ENCODE measurements around the gene DDX47. TPM values are rescaled to one million over a fixed set of nuclear protein-coding genes. Genes with fewer than 3 reads are reported as not detected.

DDX47 gene
- total RNA-seq, 5 donors from 2014 or later (not counting 1 experiment from before 2014, with no cell fraction given) = 60.4 to 141 (median 69.8) TPM

DNA sequence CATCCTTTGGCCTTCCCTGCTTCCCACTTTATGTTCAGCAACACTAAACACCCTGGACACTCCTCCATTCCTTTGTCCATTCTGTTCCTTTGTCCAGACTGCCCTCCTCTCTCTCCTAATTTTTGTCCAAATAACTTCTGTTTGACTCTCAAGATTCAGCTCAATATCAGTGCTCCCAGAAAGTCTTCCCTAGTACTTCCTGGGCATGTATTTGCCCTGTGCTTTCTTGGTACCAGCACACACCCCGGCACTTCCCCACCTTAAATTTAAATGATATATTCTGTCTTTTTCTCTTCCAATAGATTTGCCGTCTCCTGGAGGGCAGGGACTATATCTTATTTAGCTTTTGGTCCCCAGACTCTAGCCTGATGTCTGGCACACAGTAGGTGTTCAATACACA lies 34.1 kb upstream of the DDX47 start:
- Histone ChIP-seq H3K4me1 (ENCODE audit: control insufficient read depth in 1 of 2, extremely low read depth in 1 of 2, insufficient read depth in 2 of 2, low read length in 2 of 2) (no peaks in the 10 kb centered on the region), H3K4me3 (ENCODE audit: control insufficient read depth in 1 of 2, extremely low read depth in 1 of 2, low read length in 1 of 2) (no peak overlapping the region), H3K27ac (ENCODE audit: low read length) (no peak overlapping the region), H3K36me3 (ENCODE audit: control insufficient read depth in 2 of 2, extremely low read depth in 1 of 2, insufficient read depth in 1 of 2, low read length in 1 of 2) (no peaks in the 10 kb centered on the region), H3K9me3 (no peaks in the 10 kb centered on the region), H3K27me3 (replicated peaks in 1 of 2; ENCODE audit: control insufficient read depth in 2 of 2, extremely low read depth in 1 of 2, insufficient read depth in 2 of 2, low read length in 1 of 2) (no peaks in the 10 kb centered on the region)
- ATAC-seq (replicated peaks in 1 of 4) = no peak
- Mint-ChIP-seq H3K9me3 (no peaks in the 10 kb centered on the region), H3K27ac (no peak overlapping the region), H3K36me3 (peaks cover 3% of the 10 kb centered on the region), H3K4me1 (no peaks in the 10 kb centered on the region), H3K27me3 (no peaks in the 10 kb centered on the region), H3K4me3 (no peak overlapping the region)
- DNase-seq = no peak
- POLR2A ChIA-PET = no interaction called here
- no CpG with 5 or more reads among the region's 2 CpGs for WGBS (ENCODE audit: insufficient coverage)
- CTCF ChIA-PET = interaction anchor here (0.7 to 1.2 kb wide), 2 partner anchors 33 to 42 kb away, joined by 3 to 4 read pairs; no protein-coding TSS in a partner anchor

DNA sequence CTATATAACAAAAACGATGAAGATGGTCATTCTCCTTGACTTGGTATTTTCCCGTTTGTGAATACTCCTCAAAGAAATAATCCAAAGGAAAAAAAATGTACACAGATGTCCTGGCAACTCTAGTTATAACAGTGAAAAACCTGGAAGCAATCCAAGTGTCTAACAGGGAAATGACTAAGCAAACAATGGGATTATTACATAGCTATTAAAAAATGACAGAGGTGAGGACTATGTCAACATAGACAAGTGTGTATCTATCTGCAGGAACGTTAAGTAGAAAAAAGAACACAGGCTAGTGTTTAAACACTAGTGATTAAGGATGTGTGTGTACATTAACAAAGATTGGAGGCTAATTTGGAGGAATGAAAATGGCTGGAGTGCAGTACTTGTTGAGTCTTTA lies 33.6 kb upstream of the DDX47 start:
- CTCF ChIA-PET = interaction anchor here (0.7 to 1.2 kb wide), 2 partner anchors 33 to 43 kb away, joined by 3 to 4 read pairs; no protein-coding TSS in a partner anchor
- no peak overlapping the region for H3K4me3 Mint-ChIP-seq
- Histone ChIP-seq H3K27me3 (replicated peaks in 1 of 2; ENCODE audit: control insufficient read depth in 2 of 2, extremely low read depth in 1 of 2, insufficient read depth in 2 of 2, low read length in 1 of 2) (no peaks in the 10 kb centered on the region), H3K36me3 (ENCODE audit: control insufficient read depth in 2 of 2, extremely low read depth in 1 of 2, insufficient read depth in 1 of 2, low read length in 1 of 2) (no peaks in the 10 kb centered on the region), H3K9me3 (no peaks in the 10 kb centered on the region), H3K4me3 (ENCODE audit: control insufficient read depth in 1 of 2, extremely low read depth in 1 of 2, low read length in 1 of 2) (no peak overlapping the region), H3K4me1 (ENCODE audit: control insufficient read depth in 1 of 2, extremely low read depth in 1 of 2, insufficient read depth in 2 of 2, low read length in 2 of 2) (no peaks in the 10 kb centered on the region), H3K27ac (ENCODE audit: low read length) (no peak overlapping the region)
- POLR2A ChIA-PET = interaction anchor here in 1 of 2 donors (0.6 kb wide), 1 partner anchor 157 kb away, joined by 3 read pairs; no protein-coding TSS in a partner anchor
- H3K27me3 Mint-ChIP-seq = no peaks in the 10 kb centered on the region
- no peak for ATAC-seq (replicated peaks in 1 of 4)
- H3K9me3 Mint-ChIP-seq = no peaks in the 10 kb centered on the region
- peaks cover 3% of the 10 kb centered on the region for H3K36me3 Mint-ChIP-seq
- no peaks in the 10 kb centered on the region for H3K4me1 Mint-ChIP-seq
- H3K27ac Mint-ChIP-seq = no peak overlapping the region
- WGBS (ENCODE audit: insufficient coverage) = 14% methylated on average over 1 of the region's 3 CpGs
- no peak for DNase-seq

DNA sequence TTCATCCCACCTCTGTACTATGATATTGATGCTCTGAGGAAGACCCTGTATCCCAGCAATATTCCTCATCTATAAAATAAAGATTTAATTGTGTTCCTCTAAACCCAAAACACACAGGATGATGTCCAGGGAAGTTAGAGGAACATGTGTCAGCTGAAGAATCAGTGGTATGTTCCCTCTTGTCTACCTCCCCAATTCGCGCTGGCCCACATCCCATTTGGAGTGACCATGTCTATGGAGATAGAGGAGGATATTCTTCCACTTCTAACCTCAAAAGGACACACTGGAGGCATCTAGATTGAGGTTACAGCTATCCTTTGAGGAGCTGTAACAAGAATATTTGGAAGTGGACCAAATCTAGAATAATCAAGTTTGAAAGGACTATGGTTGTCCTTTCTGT lies 29.0 kb upstream of the DDX47 start:
- Histone ChIP-seq H3K27ac (ENCODE audit: low read length) (no peak overlapping the region), H3K27me3 (replicated peaks in 1 of 2; ENCODE audit: control insufficient read depth in 2 of 2, extremely low read depth in 1 of 2, insufficient read depth in 2 of 2, low read length in 1 of 2) (no peaks in the 10 kb centered on the region), H3K4me1 (ENCODE audit: control insufficient read depth in 1 of 2, extremely low read depth in 1 of 2, insufficient read depth in 2 of 2, low read length in 2 of 2) (peaks cover 9 to 20% of the 10 kb centered on the region in 2 experiments), H3K36me3 (ENCODE audit: control insufficient read depth in 2 of 2, extremely low read depth in 1 of 2, insufficient read depth in 1 of 2, low read length in 1 of 2) (no peaks in the 10 kb centered on the region), H3K9me3 (no peaks in the 10 kb centered on the region), H3K4me3 (ENCODE audit: control insufficient read depth in 1 of 2, extremely low read depth in 1 of 2, low read length in 1 of 2) (no peak overlapping the region)
- Mint-ChIP-seq H3K4me3 (no peak overlapping the region), H3K9me3 (no peaks in the 10 kb centered on the region), H3K36me3 (peaks cover 3% of the 10 kb centered on the region), H3K4me1 (peaks cover 17 to 26% (median 24%) of the 10 kb centered on the region in 3 donors), H3K27ac (no peak overlapping the region), H3K27me3 (no peaks in the 10 kb centered on the region)
- DNase-seq (no peak), ATAC-seq (replicated peaks in 1 of 4) (no peak)
- CTCF ChIA-PET = interaction anchor here (0.6 to 0.9 kb wide), 4 partner anchors 47 to 427 kb away, joined by 3 to 4 read pairs (median 4); no protein-coding TSS in a partner anchor
- no CpG with 5 or more reads among the region's 2 CpGs for WGBS (ENCODE audit: insufficient coverage)
- POLR2A ChIA-PET = no interaction called here

DNA sequence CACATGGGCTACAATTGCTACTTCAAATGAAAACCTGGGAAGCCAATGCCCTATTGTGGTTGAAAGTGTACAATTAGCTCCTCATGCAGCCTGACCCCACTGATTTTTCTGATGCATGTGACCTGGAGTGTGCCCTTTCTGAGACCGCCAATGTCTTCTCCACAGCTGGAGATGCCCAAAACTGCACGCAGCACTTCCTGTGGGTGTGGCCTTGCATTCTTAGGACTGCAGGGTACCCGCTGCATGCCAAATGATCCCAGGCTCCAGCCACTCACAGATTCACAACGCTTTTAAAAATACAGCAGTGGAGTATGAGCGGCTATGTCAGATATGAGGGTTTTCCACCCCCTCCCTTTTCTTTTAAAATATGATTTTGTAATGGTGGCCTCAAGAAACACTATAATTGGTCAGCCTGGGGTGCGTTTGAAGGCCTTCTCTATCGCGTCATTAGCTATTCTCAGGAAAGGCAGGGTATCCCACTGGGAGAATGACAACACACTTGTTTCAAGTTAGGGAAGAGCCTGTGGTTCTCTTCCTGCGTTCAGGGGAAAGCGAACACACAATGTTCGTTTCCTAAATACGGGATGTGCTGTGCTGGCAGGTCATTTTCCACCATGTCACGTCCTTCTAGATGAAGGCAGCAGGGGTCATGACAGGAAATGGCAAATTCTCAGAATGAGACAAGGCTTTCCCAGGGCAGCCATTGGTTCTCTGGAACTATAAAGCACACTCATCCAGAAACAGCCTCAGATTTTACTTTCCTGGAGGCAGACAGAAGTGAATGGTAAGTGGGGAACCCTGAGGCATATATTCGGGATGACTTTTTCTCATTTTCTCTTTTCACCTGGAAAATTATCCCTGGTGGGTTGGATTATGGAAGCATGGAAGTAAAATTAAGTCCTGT lies 28.0 kb upstream of the DDX47 start, which contains the start of gene APOLD1:
TSS of gene APOLD1 (plus strand) at position 749 of the 904 bp plus-strand sequence. CDS start at position 782, 33 bp downstream.
- Histone ChIP-seq H3K4me3 (ENCODE audit: control insufficient read depth in 1 of 2, extremely low read depth in 1 of 2, low read length in 1 of 2) (peak within 1 kb of the TSS; percentile 65 to 76), H3K27me3 (replicated peaks in 1 of 2; ENCODE audit: control insufficient read depth in 2 of 2, extremely low read depth in 1 of 2, insufficient read depth in 2 of 2, low read length in 1 of 2) (no peaks in the 10 kb centered on the region), H3K9me3 (no peaks in the 10 kb centered on the region), H3K4me1 (ENCODE audit: control insufficient read depth in 1 of 2, extremely low read depth in 1 of 2, insufficient read depth in 2 of 2, low read length in 2 of 2) (peaks cover 9 to 20% of the 10 kb centered on the region in 2 experiments), H3K27ac (ENCODE audit: low read length) (no peak within 1 kb of the TSS), H3K36me3 (ENCODE audit: control insufficient read depth in 2 of 2, extremely low read depth in 1 of 2, insufficient read depth in 1 of 2, low read length in 1 of 2) (no peaks in the 10 kb centered on the region)
- peak within 1 kb of the TSS; percentile 78 to 83 (median 80) for H3K4me3 Mint-ChIP-seq
- no peaks in the 10 kb centered on the region for H3K27me3 Mint-ChIP-seq
- H3K36me3 Mint-ChIP-seq = peaks cover 3% of the 10 kb centered on the region
- H3K9me3 Mint-ChIP-seq = no peaks in the 10 kb centered on the region
- H3K27ac Mint-ChIP-seq = peak within 1 kb of the TSS; percentile 39 to 52
- ChIA-PET POLR2A (no interaction called here), CTCF (interaction anchor here in 1 of 2 donors (0.6 kb wide), 1 partner anchor 1274 kb away, joined by 3 read pairs; no protein-coding TSS in a partner anchor)
- no peak for ATAC-seq (replicated peaks in 1 of 4)
- no peak for DNase-seq
- WGBS (ENCODE audit: insufficient coverage) = 82% methylated on average over 8 of the region's 14 CpGs
- peaks cover 17 to 27% (median 26%) of the 10 kb centered on the region in 3 donors for H3K4me1 Mint-ChIP-seq

DNA sequence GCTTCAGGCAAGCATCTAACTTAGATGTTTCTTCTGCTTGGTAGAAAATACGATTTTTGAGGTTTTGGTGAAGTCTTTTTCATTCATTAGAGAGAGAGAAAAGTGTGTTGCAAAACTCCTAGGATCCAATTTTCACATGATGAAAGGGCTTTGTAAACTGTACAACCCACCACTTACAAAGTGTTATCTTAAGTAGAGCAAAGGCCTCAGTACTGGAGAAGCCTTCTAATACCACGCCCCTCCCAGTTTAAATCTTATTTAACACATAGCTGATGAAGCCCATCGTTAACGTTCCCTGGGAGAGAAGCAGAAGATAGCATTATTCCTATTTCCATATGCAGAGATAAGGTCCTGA lies 26.8 kb upstream of the DDX47 start:
- CTCF ChIA-PET = interaction anchor here (0.6 to 4.6 kb wide), 8 partner anchors 12 to 259 kb away, joined by 3 to 48 read pairs (median 4); partner anchors contain the start of gene DDX47 (in 1 of the 2)
- peak overlapping the region; percentile 78 to 83 (median 80) for H3K4me3 Mint-ChIP-seq

More for the DNA sequence above, 26.8 kb upstream of the DDX47 start:
- WGBS (ENCODE audit: insufficient coverage) = 0% methylated on average over 2 of the region's 4 CpGs
- DNase-seq (no peak), ATAC-seq (replicated peaks in 1 of 4) (peak; percentile 8 to 23 (median 18))
- no peaks in the 10 kb centered on the region for H3K9me3 ChIP-seq
- no peaks in the 10 kb centered on the region for H3K36me3 ChIP-seq (ENCODE audit: control insufficient read depth in 2 of 2, extremely low read depth in 1 of 2, insufficient read depth in 1 of 2, low read length in 1 of 2)
- Mint-ChIP-seq H3K4me1 (peaks cover 17 to 27% (median 26%) of the 10 kb centered on the region in 3 donors), H3K9me3 (no peaks in the 10 kb centered on the region), H3K27me3 (no peaks in the 10 kb centered on the region), H3K36me3 (peaks cover 3% of the 10 kb centered on the region), H3K27ac (peak overlapping the region; percentile 39 to 52)
- no peak overlapping the region for H3K27ac ChIP-seq (ENCODE audit: low read length)
- H3K27me3 ChIP-seq (replicated peaks in 1 of 2; ENCODE audit: control insufficient read depth in 2 of 2, extremely low read depth in 1 of 2, insufficient read depth in 2 of 2, low read length in 1 of 2) = no peaks in the 10 kb centered on the region
- peak overlapping the region; percentile 65 to 76 for H3K4me3 ChIP-seq (ENCODE audit: control insufficient read depth in 1 of 2, extremely low read depth in 1 of 2, low read length in 1 of 2)
- POLR2A ChIA-PET = interaction anchor here in 1 of 2 donors (1.5 kb wide), 1 partner anchor 28 kb away, joined by 5 read pairs; no protein-coding TSS in a partner anchor
- H3K4me1 ChIP-seq (ENCODE audit: control insufficient read depth in 1 of 2, extremely low read depth in 1 of 2, insufficient read depth in 2 of 2, low read length in 2 of 2) = peaks cover 9 to 20% of the 10 kb centered on the region in 2 experiments
